Stomach (tissue), 9 donors: Measurements from ENCODE around the gene SLCO1A2. TPM values are rescaled to one million over a fixed set of nuclear protein-coding genes. Genes with fewer than 3 reads are reported as not detected.

ENCODE experiments used
- DNase-seq, 2 donors: peaks; one replicate each; pipeline versions ENCODE4 v3.0.0 to v3.0.0-alpha.2; 2013 to 2019
- H3K27ac ChIP-seq, 5 donors: fragments of 200-600 bp in 4 of 5; sonication (generic) in 4 of 5; one replicate each; pipeline ENCODE4 v1.5.1; 2013 to 2019; ENCODE audit warnings: mild to moderate bottlenecking in 1 of 5, moderate library complexity in 1 of 5
- H3K27me3 ChIP-seq, 3 donors: fragments of 200-600 bp; sonication (generic); one replicate each; pipeline ENCODE4 v1.5.1; 2017 to 2019; ENCODE audit warnings: mixed run types in 1 of 3
- H3K36me3 ChIP-seq, 4 donors: fragments of 200-600 bp; sonication (generic); 1 replicate in 3 of 4; 2 replicates in 1 of 4; pipeline ENCODE4 v1.5.1; 2016 to 2019
- H3K4me1 ChIP-seq, 4 donors: fragments of 200-600 bp; sonication (generic); one replicate each; pipeline ENCODE4 v1.5.1; 2016 to 2019
- H3K4me3 ChIP-seq, 4 donors: fragments of 200-600 bp; sonication (generic) in 3 of 4; one replicate each; pipeline ENCODE4 v1.5.1; 2016 to 2019; ENCODE audit warnings: mild to moderate bottlenecking in 1 of 4
- H3K9me3 ChIP-seq, 4 donors: fragments of 200-600 bp; sonication (generic); one replicate each; pipeline ENCODE4 v1.5.1; 2016 to 2019
- CTCF ChIP-seq, 7 experiments: fragments of 450-650 bp in 4 of 7; fragments of 200-600 bp in 3 of 7; sonication (generic) in 3 of 7; IDR thresholded peaks; one replicate each; pipeline ENCODE4 v1.5.1; 2016 to 2019; ENCODE audit warnings: antibody characterized with exemption in 7 of 7, control low read depth in 2 of 7, mild to moderate bottlenecking in 1 of 7
- EP300 ChIP-seq: sonication (generic); formaldehyde crosslinking; IDR thresholded peaks from one replicate; pipeline ENCODE4 v1.6.1; 2017; ENCODE audit warnings: antibody characterized with exemption
- POLR2A ChIP-seq, 4 donors: fragments of 450-650 bp; IDR thresholded peaks; one replicate each; pipeline ENCODE4 v1.6.1; 2016; ENCODE audit warnings: antibody characterized with exemption in 4 of 4, control low read depth in 2 of 4, mild to moderate bottlenecking in 1 of 4, moderate library complexity in 1 of 4
- POLR2AphosphoS5 ChIP-seq, 3 donors: sonication (generic); formaldehyde crosslinking; IDR thresholded peaks; one replicate each; pipeline ENCODE4 v1.6.1; 2016; ENCODE audit warnings: antibody characterized with exemption in 3 of 3
- WGBS, 5 donors: extraction: QIAGEN DNeasy Blood & Tissue Kit in 3 of 5; methylation state at CpG; one replicate each; pipeline versions ENCODE4 v1.1.5 to v1.1.7; 2013 to 2018; 5-methylcytosine and 5-hydroxymethylcytosine counted together
- intact Hi-C: fragments of 100-400 bp; cut with DNase I; formaldehyde crosslinking; loops from one replicate; pipeline ENCODE4 v1.15.1; 2023; ENCODE audit warnings: low total_unique reads
- polyA plus RNA-seq, 3 donors: library from polyadenylated mRNA; stranded (reverse); fragments of 200-250 nt; gene quantifications; one replicate each; pipeline ENCODE4 v1.2.3, GENCODE V29; 2013
- total RNA-seq, 5 donors: library from RNA; depleted of rRNA; stranded (reverse); fragments of >200 nt; gene quantifications; one replicate each; pipeline versions ENCODE4 v1.1.0 to v1.2.3, GENCODE V29; 2014 to 2016
- donor health status: healthy with polysubstance abuse.
- donor health status: Bipolar disorder and iron deficiency.
- donor health status: healthy.

The SLCO1A2 gene
- total and polyA plus RNA-seq, 8 donors = not detected

- Histone ChIP-seq H3K27ac (no peak overlapping the region), H3K27me3 (no peaks in the 10 kb centered on the region), H3K9me3 (peaks cover 0 to 36% (median 19%) of the 10 kb centered on the region in 4 donors), H3K4me3 (no peak overlapping the region), H3K36me3 (no peaks in the 10 kb centered on the region), H3K4me1 (no peaks in the 10 kb centered on the region)
- no peak for DNase-seq
- TF ChIP-seq CTCF (IDR thresholded peaks at IDR 0.05) (no peak), EP300 (no peak), POLR2AphosphoS5 (IDR thresholded peaks at IDR 0.05) (no peak), POLR2A (IDR thresholded peaks at IDR 0.05) (no peak)
- WGBS, 5 donors = 22 to 38% (median 32%) methylated on average over 1 of the region's 1 CpG
- intact Hi-C loops = no loop called here
Measured at GRCh38 chr12:21324551-21324950, 10.2 kb downstream of the SLCO1A2 start.

- H3K27ac ChIP-seq = no peak overlapping the region
- no peaks in the 10 kb centered on the region for H3K36me3 ChIP-seq
- no peak for DNase-seq
- H3K9me3 ChIP-seq = peaks cover 0 to 34% (median 19%) of the 10 kb centered on the region in 4 donors
- no peaks in the 10 kb centered on the region for H3K4me1 ChIP-seq
- intact Hi-C loops = no loop called here
- TF ChIP-seq POLR2AphosphoS5 (IDR thresholded peaks at IDR 0.05) = no peak
- no peak for TF ChIP-seq POLR2A (IDR thresholded peaks at IDR 0.05)
- TF ChIP-seq EP300 = no peak
- TF ChIP-seq CTCF (IDR thresholded peaks at IDR 0.05) = no peak
- no peaks in the 10 kb centered on the region for H3K27me3 ChIP-seq
- no peak overlapping the region for H3K4me3 ChIP-seq
- 40 to 50% (median 48%) methylated on average over 2 of the region's 2 CpGs for whole genome bisulfite sequencing, 5 donors
Measured at GRCh38 chr12:21323736-21324135, 11.0 kb downstream of the SLCO1A2 start.

GRCh38 chr12:21308785-21309184, 25.9 kb downstream of the SLCO1A2 start:
- no peak for TF ChIP-seq EP300
- TF ChIP-seq POLR2A (IDR thresholded peaks at IDR 0.05) = no peak
- TF ChIP-seq CTCF (IDR thresholded peaks at IDR 0.05) = no peak
- TF ChIP-seq POLR2AphosphoS5 (IDR thresholded peaks at IDR 0.05) = no peak
- intact Hi-C loops = no loop called here
- no peaks in the 10 kb centered on the region for H3K9me3 ChIP-seq
- H3K4me3 ChIP-seq = no peak overlapping the region
- no peaks in the 10 kb centered on the region for H3K27me3 ChIP-seq
- no peaks in the 10 kb centered on the region for H3K36me3 ChIP-seq
- 45 to 78% (median 57%) methylated on average over 1 of the region's 1 CpG for WGBS, 5 donors
- H3K27ac ChIP-seq = no peak overlapping the region
- H3K4me1 ChIP-seq = no peaks in the 10 kb centered on the region
- DNase-seq = no peak

- WGBS, 5 donors = 81 to 98% (median 93%) methylated on average over 1 of the region's 1 CpG
- no peaks in the 10 kb centered on the region for H3K9me3 ChIP-seq
- H3K4me3 ChIP-seq = no peak overlapping the region
- no peak for TF ChIP-seq CTCF (IDR thresholded peaks at IDR 0.05)
- no peak for TF ChIP-seq POLR2AphosphoS5 (IDR thresholded peaks at IDR 0.05)
- TF ChIP-seq POLR2A (IDR thresholded peaks at IDR 0.05) = no peak
- TF ChIP-seq EP300 = no peak
- intact Hi-C loops = no loop called here
- H3K27me3 ChIP-seq = peaks cover 0 to 6% (median 0%) of the 10 kb centered on the region in 3 donors
- no peaks in the 10 kb centered on the region for H3K36me3 ChIP-seq
- H3K27ac ChIP-seq = no peak overlapping the region
- H3K4me1 ChIP-seq = no peaks in the 10 kb centered on the region
- no peak for DNase-seq
Measured at GRCh38 chr12:21305661-21306060, 29.1 kb downstream of the SLCO1A2 start.
